ENCODE data around the gene GPC3. TPM values are rescaled to one million over a fixed set of nuclear protein-coding genes. Genes with fewer than 3 reads are reported as not detected.
"Not testable (repeated sequence)": the region's sequence is repeated elsewhere in the genome, so short reads cannot be mapped to it uniquely, and the experiment has no call there.

Gene GPC3
- total and polyA plus RNA-seq, 4 donors, result 8.3 to 270 (median 52.4) TPM

DNA sequence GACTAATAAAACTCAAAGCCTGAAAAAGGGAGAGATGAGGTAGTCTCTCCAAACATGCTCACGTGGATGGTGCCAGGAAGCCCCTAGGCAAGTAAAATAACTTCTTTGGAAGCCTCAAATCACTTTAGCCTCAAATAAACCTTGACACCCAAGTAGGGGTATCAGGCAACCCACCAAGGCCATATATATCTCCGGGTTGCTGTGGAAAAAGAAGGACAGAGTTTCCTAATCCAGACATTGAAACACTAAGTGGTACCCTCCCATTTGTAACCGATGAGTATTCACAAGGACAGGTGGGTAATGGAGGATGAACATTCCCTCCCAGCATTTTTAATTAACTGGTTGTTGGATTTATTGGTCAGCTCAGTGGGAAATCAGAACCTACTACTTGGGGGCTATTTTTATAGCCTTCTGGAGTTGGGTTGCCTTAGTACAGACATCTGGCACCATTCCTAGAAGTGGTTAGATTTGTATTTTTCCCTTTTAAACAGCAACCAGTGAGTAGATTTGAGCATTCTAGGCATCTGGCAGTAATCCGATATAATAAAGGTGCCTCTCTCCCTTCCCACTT, 87.7 kb downstream of the GPC3 start:
- TF ChIP-seq, protein P1, sequence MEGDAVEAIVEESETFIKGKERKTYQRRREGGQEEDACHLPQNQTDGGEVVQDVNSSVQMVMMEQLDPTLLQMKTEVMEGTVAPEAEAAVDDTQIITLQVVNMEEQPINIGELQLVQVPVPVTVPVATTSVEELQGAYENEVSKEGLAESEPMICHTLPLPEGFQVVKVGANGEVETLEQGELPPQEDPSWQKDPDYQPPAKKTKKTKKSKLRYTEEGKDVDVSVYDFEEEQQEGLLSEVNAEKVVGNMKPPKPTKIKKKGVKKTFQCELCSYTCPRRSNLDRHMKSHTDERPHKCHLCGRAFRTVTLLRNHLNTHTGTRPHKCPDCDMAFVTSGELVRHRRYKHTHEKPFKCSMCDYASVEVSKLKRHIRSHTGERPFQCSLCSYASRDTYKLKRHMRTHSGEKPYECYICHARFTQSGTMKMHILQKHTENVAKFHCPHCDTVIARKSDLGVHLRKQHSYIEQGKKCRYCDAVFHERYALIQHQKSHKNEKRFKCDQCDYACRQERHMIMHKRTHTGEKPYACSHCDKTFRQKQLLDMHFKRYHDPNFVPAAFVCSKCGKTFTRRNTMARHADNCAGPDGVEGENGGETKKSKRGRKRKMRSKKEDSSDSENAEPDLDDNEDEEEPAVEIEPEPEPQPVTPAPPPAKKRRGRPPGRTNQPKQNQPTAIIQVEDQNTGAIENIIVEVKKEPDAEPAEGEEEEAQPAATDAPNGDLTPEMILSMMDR (IDR thresholded peaks at IDR 0.05; ENCODE audit: control extremely low read depth, extremely low read depth), result no peak
- no peaks in the 10 kb centered on the region for H3K9me3 ChIP-seq (ENCODE audit: control insufficient read depth in 4 of 4, insufficient read depth in 3 of 4, low read length in 3 of 4)
- H3K27me3 ChIP-seq (ENCODE audit: control insufficient read depth in 3 of 3, insufficient read depth in 3 of 3, low read length in 2 of 3), result peaks cover 0 to 13% (median 3%) of the 10 kb centered on the region in 3 donors
- no peak overlapping the region for H3K27ac ChIP-seq (ENCODE audit: low read depth in 1 of 2, low read length in 1 of 2)
- ATAC-seq (ENCODE audit: insufficient read depth, low FRiP score) (no peak), DNase-seq (no peak)
- H3K36me3 ChIP-seq (ENCODE audit: control insufficient read depth in 4 of 4, insufficient read depth in 4 of 4, low read length in 4 of 4), result peaks cover 0 to 3% (median 0%) of the 10 kb centered on the region in 4 donors
- H3K4me3 ChIP-seq, result no peak overlapping the region
- WGBS, 2 donors, result 72 to 93% methylated on average over 4 of the region's 4 CpGs
- no peak overlapping the region for H3K9ac ChIP-seq (ENCODE audit: insufficient read depth in 1 of 2, low read length in 2 of 2)
- H3K4me1 ChIP-seq (ENCODE audit: control insufficient read depth in 5 of 5, insufficient read depth in 5 of 5, low read length in 5 of 5), result peaks cover 0 to 4% (median 0%) of the 10 kb centered on the region in 5 donors

DNA sequence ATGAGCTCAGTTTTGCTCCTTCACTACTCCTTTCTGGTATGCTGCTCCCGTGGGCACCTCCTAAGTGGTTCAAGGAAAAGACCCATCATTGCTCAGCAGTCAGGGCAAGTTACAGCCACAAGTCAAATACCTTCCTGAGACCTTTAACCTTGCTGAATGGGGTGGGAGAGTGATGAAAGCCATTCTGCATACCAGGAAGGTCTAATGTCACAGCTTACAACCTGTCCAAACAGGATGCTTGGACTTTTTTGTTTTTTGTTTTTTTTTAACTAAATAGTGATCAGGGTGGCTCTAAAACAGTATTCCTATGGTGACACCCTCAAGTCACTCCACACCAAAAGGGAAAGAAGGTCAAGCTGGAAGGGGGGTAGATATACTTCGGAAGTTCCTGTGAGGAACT, 93.1 kb downstream of the GPC3 start:
- H3K27ac ChIP-seq (ENCODE audit: low read depth in 1 of 2, low read length in 1 of 2), result no peak overlapping the region
- ATAC-seq (ENCODE audit: insufficient read depth, low FRiP score), result no peak
- H3K4me1 ChIP-seq (ENCODE audit: control insufficient read depth in 5 of 5, insufficient read depth in 5 of 5, low read length in 5 of 5), result no peaks in the 10 kb centered on the region
- no peak for DNase-seq
- H3K27me3 ChIP-seq (ENCODE audit: control insufficient read depth in 3 of 3, insufficient read depth in 3 of 3, low read length in 2 of 3), result no peaks in the 10 kb centered on the region
- whole genome bisulfite sequencing, 2 donors, result 54 to 63% methylated on average over 2 of the region's 2 CpGs
- no peak overlapping the region for H3K9ac ChIP-seq (ENCODE audit: insufficient read depth in 1 of 2, low read length in 2 of 2)
- no peaks in the 10 kb centered on the region for H3K36me3 ChIP-seq (ENCODE audit: control insufficient read depth in 4 of 4, insufficient read depth in 4 of 4, low read length in 4 of 4)
- no peaks in the 10 kb centered on the region for H3K9me3 ChIP-seq (ENCODE audit: control insufficient read depth in 4 of 4, insufficient read depth in 3 of 4, low read length in 3 of 4)
- H3K4me3 ChIP-seq, result no peak overlapping the region
- TF ChIP-seq, protein P1 (IDR thresholded peaks at IDR 0.05; ENCODE audit: control extremely low read depth, extremely low read depth), result no peak

DNA sequence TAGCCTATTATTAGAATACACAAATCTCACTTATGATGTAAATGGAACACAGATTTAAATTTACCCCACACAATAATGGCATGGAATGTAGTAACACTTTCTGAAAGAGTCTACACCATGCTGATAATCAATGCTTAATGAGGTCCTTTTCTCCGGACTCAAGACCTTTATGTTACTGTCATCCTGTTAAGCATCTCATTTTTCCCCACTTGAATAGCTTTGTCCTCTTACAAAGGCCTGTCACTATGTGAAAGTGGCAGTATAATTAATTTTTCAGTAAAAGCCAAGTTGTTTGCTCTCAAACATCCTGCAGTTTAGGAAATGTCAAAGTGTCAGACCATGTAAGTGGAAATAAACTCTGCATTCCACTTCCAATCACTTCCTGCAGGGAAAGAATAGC, 96.4 kb downstream of the GPC3 start:
- TF ChIP-seq, protein P1 (IDR thresholded peaks at IDR 0.05; ENCODE audit: control extremely low read depth, extremely low read depth), result no peak
- H3K9ac ChIP-seq (ENCODE audit: insufficient read depth in 1 of 2, low read length in 2 of 2), result no peak overlapping the region
- DNase-seq (no peak), ATAC-seq (ENCODE audit: insufficient read depth, low FRiP score) (no peak)
- H3K4me3 ChIP-seq, result no peak overlapping the region
- H3K36me3 ChIP-seq (ENCODE audit: control insufficient read depth in 4 of 4, insufficient read depth in 4 of 4, low read length in 4 of 4), result no peaks in the 10 kb centered on the region
- 54 to 95% methylated on average over 1 of the region's 1 CpG for WGBS, 2 donors
- peaks cover 0 to 7% (median 0%) of the 10 kb centered on the region in 3 donors for H3K27me3 ChIP-seq (ENCODE audit: control insufficient read depth in 3 of 3, insufficient read depth in 3 of 3, low read length in 2 of 3)
- H3K27ac ChIP-seq (ENCODE audit: low read depth in 1 of 2, low read length in 1 of 2), result no peak overlapping the region
- H3K9me3 ChIP-seq (ENCODE audit: control insufficient read depth in 4 of 4, insufficient read depth in 3 of 4, low read length in 3 of 4), result no peaks in the 10 kb centered on the region
- H3K4me1 ChIP-seq (ENCODE audit: control insufficient read depth in 5 of 5, insufficient read depth in 5 of 5, low read length in 5 of 5), result no peaks in the 10 kb centered on the region

DNA sequence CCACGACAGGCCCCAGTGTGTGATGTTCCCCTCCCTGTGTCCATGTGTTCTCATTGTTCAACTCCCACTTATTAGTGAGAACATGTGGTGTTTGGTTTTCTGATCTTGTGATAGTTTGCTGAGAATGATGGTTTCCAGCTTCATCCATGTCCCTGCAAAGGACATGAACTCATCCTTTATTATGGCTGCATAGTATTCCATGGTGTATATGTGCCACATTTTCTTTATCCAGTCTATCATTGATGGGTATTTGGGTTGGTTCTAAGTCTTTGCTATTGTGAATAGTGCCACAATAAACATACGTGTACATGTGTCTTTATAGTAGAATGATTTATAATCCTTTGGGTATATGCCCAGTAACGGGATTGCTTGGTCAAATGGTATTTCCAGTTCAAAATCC, 97.3 kb downstream of the GPC3 start:
- ATAC-seq (ENCODE audit: insufficient read depth, low FRiP score); H3K9ac ChIP-seq (ENCODE audit: insufficient read depth in 1 of 2, low read length in 2 of 2); H3K9me3 ChIP-seq (ENCODE audit: control insufficient read depth in 4 of 4, insufficient read depth in 3 of 4, low read length in 3 of 4); H3K4me1 ChIP-seq (ENCODE audit: control insufficient read depth in 5 of 5, insufficient read depth in 5 of 5, low read length in 5 of 5); H3K27ac ChIP-seq (ENCODE audit: low read depth in 1 of 2, low read length in 1 of 2); H3K4me3 ChIP-seq; DNase-seq; H3K36me3 ChIP-seq (ENCODE audit: control insufficient read depth in 4 of 4, insufficient read depth in 4 of 4, low read length in 4 of 4); H3K27me3 ChIP-seq (ENCODE audit: control insufficient read depth in 3 of 3, insufficient read depth in 3 of 3, low read length in 2 of 3): not testable (repeated sequence)
- WGBS, 2 donors, result 86% methylated on average over 3 of the region's 3 CpGs
